HEK293T (cell line): ENCODE results near the gene MAML2.

Source experiments
- CTCF ChIA-PET: fragments of 350-600 bp; formaldehyde crosslinking; extraction: SDS; loops from one replicate; lab custom pipeline; 2021; ENCODE audit warnings: antibody characterized with exemption, inconsistent platforms; lab: Yijun Ruan, JAX
- POLR2A ChIA-PET: fragments of 350-600 bp; formaldehyde crosslinking; extraction: SDS; loops from one replicate; lab custom pipeline; 2020; ENCODE audit warnings: antibody characterized with exemption, inconsistent platforms; lab: Yijun Ruan, JAX
- DNase-seq: peaks from one replicate; pipeline ENCODE4 v3.0.0; 2012; ENCODE audit warnings: mixed read lengths; ENCODE audit errors: extremely low spot score
- ARNT ChIP-seq: fragments of 450-650 bp; IDR thresholded peaks from 2 replicates; pipeline ENCODE4 v1.6.1; 2017; ENCODE audit warnings: mild to moderate bottlenecking
- BHLHE40 ChIP-seq: fragments of 450-650 bp; IDR thresholded peaks from 2 replicates; pipeline ENCODE4 v1.6.1; 2016; ENCODE audit warnings: mild to moderate bottlenecking, moderate library complexity, borderline replicate concordance
- CTBP1 ChIP-seq: fragments of 450-650 bp; IDR thresholded peaks from 2 replicates; pipeline ENCODE4 v1.6.1; 2016; ENCODE audit warnings: borderline replicate concordance
- ELF4 ChIP-seq: fragments of 450-650 bp; IDR thresholded peaks from 2 replicates; pipeline ENCODE4 v1.6.1; 2017; ENCODE audit warnings: antibody characterized with exemption
- FOXA1 ChIP-seq: fragments of 450-650 bp; IDR thresholded peaks from 2 replicates; pipeline ENCODE4 v1.6.1; 2016; ENCODE audit warnings: mild to moderate bottlenecking
- FOXK2 ChIP-seq: fragments of 450-650 bp; IDR thresholded peaks from 2 replicates; pipeline ENCODE4 v1.6.1; 2016; ENCODE audit warnings: mild to moderate bottlenecking
- FOXM1 ChIP-seq: fragments of 450-650 bp; IDR thresholded peaks from 2 replicates; pipeline ENCODE4 v1.6.1; 2017; ENCODE audit warnings: mild to moderate bottlenecking, borderline replicate concordance
- HDGF ChIP-seq: fragments of 450-650 bp; IDR thresholded peaks from 2 replicates; pipeline ENCODE4 v1.6.1; 2017; ENCODE audit warnings: antibody characterized with exemption, borderline replicate concordance
- L3MBTL2 ChIP-seq: fragments of 450-650 bp; conservative IDR thresholded peaks from 2 replicates; pipeline ENCODE4 v1.6.1; 2016; ENCODE audit warnings: mild to moderate bottlenecking
- LEF1 ChIP-seq: fragments of 450-650 bp; IDR thresholded peaks from 2 replicates; pipeline ENCODE4 v1.6.1; 2017; ENCODE audit warnings: mild to moderate bottlenecking, borderline replicate concordance
- NFRKB ChIP-seq: fragments of 450-650 bp; IDR thresholded peaks from 2 replicates; pipeline ENCODE4 v1.6.1; 2016; ENCODE audit warnings: mild to moderate bottlenecking, moderate library complexity
- SP1 ChIP-seq: fragments of 450-650 bp; IDR thresholded peaks from 2 replicates; pipeline ENCODE4 v1.6.1; 2017
- SUZ12 ChIP-seq: fragments of 450-650 bp; IDR thresholded peaks from 2 replicates; pipeline ENCODE4 v1.6.1; 2016; ENCODE audit warnings: mild to moderate bottlenecking
- TARDBP ChIP-seq: fragments of 450-650 bp; IDR thresholded peaks from 2 replicates; pipeline ENCODE4 v1.6.1; 2016
- ZNF384 ChIP-seq: fragments of 450-650 bp; IDR thresholded peaks from 2 replicates; pipeline ENCODE4 v1.6.1; 2016
- TF ChIP-seq, protein P1 (sequence below): fragments of 450-650 bp; IDR thresholded peaks from 2 replicates; pipeline ENCODE4 v1.6.1; 2016

Gene MAML2

GRCh38 chr11:96136613-96137298, 206.2 kb downstream of the MAML2 start:
- CTCF ChIA-PET: no interaction called here
- TF ChIP-seq CTBP1: no peak
- no peak for TF ChIP-seq BHLHE40
- TF ChIP-seq ZNF384: no peak
- no peak for TF ChIP-seq SP1
- TF ChIP-seq FOXK2: no peak
- TF ChIP-seq FOXA1: no peak
- no peak for TF ChIP-seq ELF4
- no peak for TF ChIP-seq HDGF
- DNase-seq: no peak
- POLR2A ChIA-PET: no interaction called here

DNA sequence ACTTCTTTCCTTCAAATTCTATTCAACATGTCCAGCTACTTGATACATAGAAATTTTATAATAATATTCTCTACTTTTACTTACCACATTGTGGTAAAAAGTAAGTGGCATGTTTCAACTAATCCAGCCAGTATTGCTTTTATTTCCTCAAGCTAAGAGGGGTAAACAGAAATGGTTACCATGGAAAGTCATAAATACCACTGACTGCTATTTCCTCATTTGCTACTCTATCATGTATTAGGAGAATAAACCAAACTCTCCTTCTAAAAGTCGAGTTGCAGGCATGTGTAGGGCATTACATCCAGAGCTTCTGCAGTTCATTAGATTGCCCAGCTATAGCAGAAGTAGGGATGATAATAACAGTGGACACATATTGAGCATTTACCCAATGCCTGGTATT, 208.4 kb downstream of the MAML2 start:
- DNase-seq: no peak
- TF ChIP-seq SUZ12 (no peak), SP1 (no peak), FOXM1 (no peak), TARDBP (no peak), FOXK2 (no peak), ZNF384 (no peak), NFRKB (no peak), CTBP1 (no peak), FOXA1 (no peak), LEF1 (no peak), HDGF (no peak), ARNT (no peak), ELF4 (no peak), L3MBTL2 (no peak), BHLHE40 (no peak)
- TF ChIP-seq, protein P1, sequence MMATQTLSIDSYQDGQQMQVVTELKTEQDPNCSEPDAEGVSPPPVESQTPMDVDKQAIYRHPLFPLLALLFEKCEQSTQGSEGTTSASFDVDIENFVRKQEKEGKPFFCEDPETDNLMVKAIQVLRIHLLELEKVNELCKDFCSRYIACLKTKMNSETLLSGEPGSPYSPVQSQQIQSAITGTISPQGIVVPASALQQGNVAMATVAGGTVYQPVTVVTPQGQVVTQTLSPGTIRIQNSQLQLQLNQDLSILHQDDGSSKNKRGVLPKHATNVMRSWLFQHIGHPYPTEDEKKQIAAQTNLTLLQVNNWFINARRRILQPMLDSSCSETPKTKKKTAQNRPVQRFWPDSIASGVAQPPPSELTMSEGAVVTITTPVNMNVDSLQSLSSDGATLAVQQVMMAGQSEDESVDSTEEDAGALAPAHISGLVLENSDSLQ: no peak
- CTCF ChIA-PET: no interaction called here
- POLR2A ChIA-PET: no interaction called here

- POLR2A ChIA-PET: no interaction called here
Measured at GRCh38 chr11:96132437-96132836, 210.6 kb downstream of the MAML2 start.

GRCh38 chr11:96130061-96130620, 212.9 kb downstream of the MAML2 start:
- TF ChIP-seq ARNT (no peak), BHLHE40 (no peak)
- ChIA-PET POLR2A (no interaction called here), CTCF (interaction anchor here (1.1 kb wide), 1 partner anchor 8 kb away, joined by 3 read pairs; no protein-coding TSS in a partner anchor)
- no peak for DNase-seq

More at GRCh38 chr11:96132437-96132836, 210.6 kb downstream of the MAML2 start:
- CTCF ChIA-PET: no interaction called here
- TF ChIP-seq SP1 (no peak), HDGF (no peak), FOXA1 (no peak), CTBP1 (no peak), FOXK2 (no peak), ZNF384 (no peak), L3MBTL2 (no peak), BHLHE40 (no peak)
- TF ChIP-seq, protein P1: no peak
- no peak for DNase-seq

DNA sequence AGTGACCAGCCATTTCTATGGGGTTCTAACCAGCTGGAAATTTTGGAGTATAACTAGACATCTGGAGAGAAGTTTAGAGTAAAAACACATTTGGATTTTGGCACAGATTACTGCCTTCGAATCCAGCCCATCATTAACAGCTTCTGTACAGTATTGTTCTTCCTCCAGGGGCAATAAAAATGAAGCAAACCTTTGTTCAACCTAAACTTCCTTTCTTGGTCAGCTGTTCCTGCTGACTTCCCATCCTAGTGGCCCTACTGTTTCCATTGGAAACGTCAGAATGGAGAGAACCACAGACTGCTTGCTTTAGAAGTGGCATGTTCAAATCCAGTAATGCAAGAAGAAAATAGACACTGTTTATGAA, 215.4 kb downstream of the MAML2 start:
- ChIA-PET CTCF (no interaction called here), POLR2A (no interaction called here)
- DNase-seq: no peak
- TF ChIP-seq BHLHE40 (no peak), HDGF (no peak), L3MBTL2 (no peak), FOXK2 (no peak), ELF4 (no peak), NFRKB (no peak), SP1 (no peak), SUZ12 (no peak), LEF1 (no peak), ZNF384 (no peak), FOXM1 (no peak), TARDBP (no peak), CTBP1 (no peak), FOXA1 (no peak), ARNT (no peak)

GRCh38 chr11:96126917-96127595, 215.9 kb downstream of the MAML2 start:
- POLR2A ChIA-PET: no interaction called here
- DNase-seq: no peak

DNA sequence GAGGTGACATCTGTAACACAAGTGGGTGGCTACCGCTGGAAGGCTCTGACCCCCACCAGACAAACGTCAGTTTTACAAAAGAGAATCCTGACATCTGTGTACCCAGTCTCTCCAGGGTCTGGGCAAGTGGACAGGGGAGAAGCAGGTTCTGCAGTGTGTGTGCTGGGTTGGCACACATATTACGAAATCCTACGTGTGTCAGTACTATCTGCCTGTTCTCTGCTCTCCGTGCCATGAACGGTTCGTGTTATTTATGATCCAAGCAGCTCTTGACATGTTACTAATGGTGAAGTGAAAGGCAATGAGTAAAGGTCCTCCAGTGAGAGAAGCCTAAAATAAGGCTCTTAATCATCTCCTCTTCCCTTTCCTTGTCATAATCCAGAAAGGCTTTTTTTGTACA, 217.6 kb downstream of the MAML2 start:
- CTCF ChIA-PET: no interaction called here
- TF ChIP-seq ZNF384 (no peak), FOXK2 (no peak), NFRKB (no peak), ELF4 (no peak), CTBP1 (no peak), SP1 (no peak), ARNT (no peak), TARDBP (no peak), FOXM1 (no peak), FOXA1 (no peak), L3MBTL2 (no peak), BHLHE40 (no peak), SUZ12 (no peak), HDGF (no peak), LEF1 (no peak)
- TF ChIP-seq, protein P1: no peak

More at GRCh38 chr11:96126917-96127595, 215.9 kb downstream of the MAML2 start:
- no peak for TF ChIP-seq ELF4
- TF ChIP-seq CTBP1: no peak
- no peak for TF ChIP-seq TARDBP
- TF ChIP-seq HDGF: no peak
- no peak for TF ChIP-seq NFRKB
- CTCF ChIA-PET: no interaction called here

More for the DNA sequence above, 217.6 kb downstream of the MAML2 start:
- POLR2A ChIA-PET: no interaction called here
- DNase-seq: no peak
